A549 (cell line): ENCODE results near the gene POLR1C. TPM values are rescaled to one million over a fixed set of nuclear protein-coding genes. Genes with fewer than 3 reads are reported as not detected.

Experiments
- ATAC-seq, 2 experiments: fragments of 200-7000 bp in 1 of 2; fragments of >200 bp in 1 of 2; cut with Nextera tagmentation in 1 of 2; cut with Tn5 transposase in 1 of 2; 3 replicates each; pipeline versions ENCODE4 v1.8.0 to v1.9.1; 2018 to 2020; ENCODE audit warnings: mild to moderate bottlenecking in 1 of 2, moderate library complexity in 1 of 2
- CTCF ChIA-PET: fragments of 300-600 bp; sonication (Branson Sonifier 250); formaldehyde crosslinking; extraction: SDS; loops from one replicate; lab custom pipeline; 2021; ENCODE audit warnings: antibody characterized with exemption, inconsistent platforms; lab: Yijun Ruan, JAX
- POLR2A ChIA-PET: fragments of 350-600 bp; formaldehyde crosslinking; extraction: SDS; loops from one replicate; lab custom pipeline; 2021; ENCODE audit warnings: antibody characterized with exemption, inconsistent platforms; lab: Yijun Ruan, JAX
- DNase-seq, 2 experiments: peaks; one replicate each; pipeline versions ENCODE4 v3.0.0 to v3.0.0-alpha.2; 2011 to 2016; ENCODE audit warnings: low read depth in 1 of 2, low spot score in 1 of 2
- FAIRE-seq: peaks from 2 replicates; lab custom pipeline; 2011; peaks lifted over from hg19 to GRCh38; lab: Jason Lieb, UNC
- H3K27ac ChIP-seq, 2 experiments: fragments of >200 bp; sonication (Bioruptor Twin); formaldehyde crosslinking; 3 replicates each; pipeline ENCODE4 v1.5.1; 2016 to 2017
- H3K4me1 ChIP-seq: fragments of >200 bp; sonication (Bioruptor Twin); formaldehyde crosslinking; 3 replicates; pipeline ENCODE4 v1.6.1; 2016
- H3K4me2 ChIP-seq: fragments of >200 bp; sonication (Bioruptor Twin); formaldehyde crosslinking; 3 replicates; pipeline ENCODE4 v1.6.1; 2016
- H3K4me3 ChIP-seq: fragments of >200 bp; sonication (Bioruptor Twin); formaldehyde crosslinking; 3 replicates; pipeline ENCODE4 v1.5.1; 2016
- H3K9me3 ChIP-seq: fragments of >200 bp; sonication (Bioruptor Twin); formaldehyde crosslinking; 3 replicates; pipeline ENCODE4 v1.6.1; 2016
- BHLHE40 ChIP-seq: IDR thresholded peaks from 2 replicates; pipeline ENCODE4 v1.6.1; 2012; ENCODE audit warnings: low read depth, low read length, inconsistent platforms
- CHD2 ChIP-seq: fragments of 150-350 bp; IDR thresholded peaks from 2 replicates; pipeline ENCODE4 v1.6.1; 2014; ENCODE audit warnings: low read length; ENCODE audit not compliant: partially characterized antibody
- GATA3 ChIP-seq: IDR thresholded peaks from 2 replicates; pipeline ENCODE4 v1.6.1; 2012; ENCODE audit warnings: borderline replicate concordance
- HEYL ChIP-seq: fragments of 250-450 bp; sonication (Bioruptor Pico); IDR thresholded peaks from 2 replicates; pipeline ENCODE4 v1.8.0; 2021; ENCODE audit warnings: mild to moderate bottlenecking, moderate library complexity
- HOXA7 ChIP-seq: fragments of 250-450 bp; sonication (Bioruptor Pico); IDR thresholded peaks from 2 replicates; pipeline ENCODE4 v1.5.0; 2020; ENCODE audit warnings: mild to moderate bottlenecking, moderate library complexity
- KDM1A ChIP-seq: fragments of 200-600 bp; sonication (generic); IDR thresholded peaks from 2 replicates; pipeline ENCODE4 v1.6.1; 2016; ENCODE audit warnings: low read depth, mild to moderate bottlenecking
- KDM5A ChIP-seq: fragments of 200-600 bp; sonication (generic); IDR thresholded peaks from 2 replicates; pipeline ENCODE4 v1.6.1; 2016; ENCODE audit warnings: antibody characterized with exemption, mild to moderate bottlenecking
- MAX ChIP-seq: IDR thresholded peaks from 2 replicates; pipeline ENCODE4 v1.6.1; 2012
- MAZ ChIP-seq: fragments of 150-350 bp; IDR thresholded peaks from 2 replicates; pipeline ENCODE4 v1.6.1; 2014; ENCODE audit warnings: antibody characterized with exemption, low read depth, low read length, borderline replicate concordance
- MYC ChIP-seq: IDR thresholded peaks from 2 replicates; pipeline ENCODE4 v1.6.1; 2012; ENCODE audit warnings: mild to moderate bottlenecking, inconsistent platforms, low read length, improper control_type of control experiment, borderline replicate concordance
- PHF8 ChIP-seq: fragments of 200-600 bp; sonication (generic); IDR thresholded peaks from 2 replicates; pipeline ENCODE4 v1.6.1; 2016; ENCODE audit warnings: low read depth, mild to moderate bottlenecking, antibody characterized with exemption, moderate library complexity, borderline replicate concordance
- POLR2AphosphoS2 ChIP-seq: conservative IDR thresholded peaks from 2 replicates; pipeline ENCODE4 v1.6.1; 2012; ENCODE audit warnings: low read length, improper control_type of control experiment, inconsistent platforms
- RARB ChIP-seq: fragments of 250-450 bp; sonication (Bioruptor Pico); IDR thresholded peaks from 2 replicates; pipeline ENCODE4 v1.8.0; 2021; ENCODE audit warnings: mild to moderate bottlenecking, moderate library complexity
- SMC3 ChIP-seq: fragments of >200 bp; sonication (Bioruptor Twin); formaldehyde crosslinking; IDR thresholded peaks from 3 replicates; pipeline ENCODE4 v1.6.1; 2018; ENCODE audit warnings: inconsistent platforms
- TP53 ChIP-seq: fragments of 250-450 bp; sonication (Bioruptor Pico); IDR thresholded peaks from 2 replicates; pipeline ENCODE4 v1.5.0; 2021; ENCODE audit warnings: mild to moderate bottlenecking, moderate library complexity
- ZC3H11A ChIP-seq: fragments of 450-650 bp; IDR thresholded peaks from 2 replicates; pipeline ENCODE4 v1.6.1; 2014; ENCODE audit warnings: antibody characterized with exemption, mild to moderate bottlenecking
- WGBS: methylation state at CpG from one replicate; pipeline ENCODE4 v1.1.6; 2017; ENCODE audit errors: missing lambda C conversion rate; 5-methylcytosine and 5-hydroxymethylcytosine counted together
- polyA plus RNA-seq, 4 experiments: library from polyadenylated mRNA; depleted of rRNA in 3 of 4; stranded (reverse); fragments of >200 nt; fragmentation: RNase III in 1 of 4; extraction: RNeasy Plus Mini Kit Qiagen cat#74134 plus additional on column Dnase treatment in 1 of 4; gene quantifications; 2 replicates in 3 of 4; 3 replicates in 1 of 4; pipeline ENCODE4 v1.2.3, GENCODE V29; 2011 to 2017
- TF ChIP-seq, protein P1 (sequence below): fragments of 150-350 bp; IDR thresholded peaks from 2 replicates; pipeline ENCODE4 v1.6.1; 2014; ENCODE audit warnings: low read depth, mild to moderate bottlenecking, low read length
- TF ChIP-seq, protein P2 (sequence below): fragments of 250-450 bp; sonication (Bioruptor Pico); IDR thresholded peaks from 2 replicates; pipeline ENCODE4 v1.5.0; 2021; ENCODE audit warnings: mild to moderate bottlenecking, moderate library complexity, borderline replicate concordance
- TF ChIP-seq, protein P3 (sequence below): IDR thresholded peaks from 2 replicates; pipeline ENCODE4 v1.6.1; 2012; ENCODE audit warnings: low read depth, borderline replicate concordance
- TF ChIP-seq, protein P4 (sequence below): IDR thresholded peaks from 2 replicates; pipeline ENCODE4 v1.6.1; 2012

POLR1C gene
- polyA plus RNA-seq, 2 of the 4 experiments (the other 2 are of a cell fraction): 48.5 to 63.1 TPM

GRCh38 chr6:43540507-43540906 is 23.6 kb downstream of the POLR1C start (continued):
- no peak for TF ChIP-seq KDM1A
- TF ChIP-seq MAX: no peak
- TF ChIP-seq MAZ: no peak

DNA sequence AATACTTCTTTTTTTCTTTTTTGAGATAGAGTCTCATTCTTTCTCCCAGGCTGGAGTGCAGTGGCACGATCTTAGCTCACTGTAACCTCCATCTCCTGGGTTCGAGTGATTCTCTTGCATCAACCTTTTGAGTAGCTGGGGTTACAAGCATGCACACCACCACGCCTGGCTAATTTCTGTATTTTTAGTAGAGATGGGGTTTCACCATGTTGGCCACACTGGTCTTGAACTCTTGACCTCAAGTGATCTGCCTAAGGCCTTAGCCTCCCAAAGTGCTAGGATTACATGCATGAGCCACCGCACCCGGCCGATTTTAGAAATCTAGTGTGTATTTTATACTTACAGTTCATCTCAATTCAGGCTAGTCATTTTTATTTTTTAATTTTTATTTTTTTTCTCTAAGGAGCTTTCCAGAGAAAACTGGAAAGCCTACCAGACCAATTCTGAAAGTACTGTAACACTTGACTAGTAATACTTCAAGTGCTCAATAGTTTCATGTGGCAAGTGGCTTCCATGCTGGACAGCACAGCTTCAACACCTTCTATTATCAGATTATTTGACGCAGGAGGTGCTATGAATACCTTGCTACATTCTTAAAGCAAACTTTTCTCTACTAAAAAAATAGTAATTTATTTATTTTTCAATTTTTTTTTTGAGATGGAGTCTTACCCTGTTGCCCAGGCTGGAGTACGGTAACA is 25.0 kb downstream of the POLR1C start:
- WGBS: 91% methylated on average over 8 of the region's 8 CpGs
- FAIRE-seq: no peak
- Histone ChIP-seq H3K27ac (no peak overlapping the region), H3K4me1 (no peaks in the 10 kb centered on the region), H3K9me3 (no peaks in the 10 kb centered on the region), H3K4me3 (no peak overlapping the region), H3K4me2 (no peak overlapping the region)
- CTCF ChIA-PET: interaction anchor here (1.0 kb wide), 1 partner anchor 9 kb away, joined by 3 read pairs; no protein-coding TSS in a partner anchor
- no peak for DNase-seq
- TF ChIP-seq BHLHE40 (no peak), SMC3 (no peak)
- TF ChIP-seq, all 56 proteins: peak for 0
- ATAC-seq: no peak
- POLR2A ChIA-PET: no interaction called here

DNA sequence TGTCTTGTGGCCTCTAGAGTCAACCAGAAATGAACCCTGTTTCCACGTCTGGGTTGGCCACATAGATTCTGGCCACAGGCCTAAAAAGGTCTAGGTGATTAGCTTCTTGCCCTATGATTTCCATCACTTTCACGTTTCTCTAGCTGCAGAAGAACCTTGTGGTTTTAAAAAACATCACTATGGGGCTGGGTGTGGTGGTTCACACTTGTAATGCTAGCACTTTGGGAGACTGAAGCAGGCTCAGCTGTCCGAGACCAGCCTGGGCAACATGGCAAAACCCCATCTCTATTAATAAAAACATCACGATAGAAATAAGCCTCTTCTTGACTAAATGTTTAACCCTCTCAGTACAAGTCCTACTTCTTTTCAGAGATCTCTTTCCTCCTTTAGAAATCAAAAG is 27.6 kb downstream of the POLR1C start:
- no peak overlapping the region for H3K4me2 ChIP-seq
- no peaks in the 10 kb centered on the region for H3K4me1 ChIP-seq
- CTCF ChIA-PET: interaction anchor here (0.7 kb wide), 1 partner anchor 12 kb away, joined by 3 read pairs; no protein-coding TSS in a partner anchor
- ATAC-seq (no peak), FAIRE-seq (no peak), DNase-seq (no peak)
- H3K9me3 ChIP-seq: no peaks in the 10 kb centered on the region
- POLR2A ChIA-PET: no interaction called here
- 84% methylated on average over 4 of the region's 4 CpGs for WGBS
- no peak overlapping the region for H3K4me3 ChIP-seq
- TF ChIP-seq RARB (CRISPR knock-in tag) (no peak), KDM5A (no peak), MAZ (no peak), CHD2 (no peak), MAX (no peak), POLR2AphosphoS2 (no peak), TP53 (CRISPR knock-in tag) (no peak), ZC3H11A (no peak), HOXA7 (no peak), MYC (no peak), HEYL (CRISPR knock-in tag) (no peak), GATA3 (no peak), PHF8 (no peak)
- TF ChIP-seq, protein P1, sequence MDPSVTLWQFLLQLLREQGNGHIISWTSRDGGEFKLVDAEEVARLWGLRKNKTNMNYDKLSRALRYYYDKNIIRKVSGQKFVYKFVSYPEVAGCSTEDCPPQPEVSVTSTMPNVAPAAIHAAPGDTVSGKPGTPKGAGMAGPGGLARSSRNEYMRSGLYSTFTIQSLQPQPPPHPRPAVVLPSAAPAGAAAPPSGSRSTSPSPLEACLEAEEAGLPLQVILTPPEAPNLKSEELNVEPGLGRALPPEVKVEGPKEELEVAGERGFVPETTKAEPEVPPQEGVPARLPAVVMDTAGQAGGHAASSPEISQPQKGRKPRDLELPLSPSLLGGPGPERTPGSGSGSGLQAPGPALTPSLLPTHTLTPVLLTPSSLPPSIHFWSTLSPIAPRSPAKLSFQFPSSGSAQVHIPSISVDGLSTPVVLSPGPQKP: no peak
- TF ChIP-seq, protein P2, sequence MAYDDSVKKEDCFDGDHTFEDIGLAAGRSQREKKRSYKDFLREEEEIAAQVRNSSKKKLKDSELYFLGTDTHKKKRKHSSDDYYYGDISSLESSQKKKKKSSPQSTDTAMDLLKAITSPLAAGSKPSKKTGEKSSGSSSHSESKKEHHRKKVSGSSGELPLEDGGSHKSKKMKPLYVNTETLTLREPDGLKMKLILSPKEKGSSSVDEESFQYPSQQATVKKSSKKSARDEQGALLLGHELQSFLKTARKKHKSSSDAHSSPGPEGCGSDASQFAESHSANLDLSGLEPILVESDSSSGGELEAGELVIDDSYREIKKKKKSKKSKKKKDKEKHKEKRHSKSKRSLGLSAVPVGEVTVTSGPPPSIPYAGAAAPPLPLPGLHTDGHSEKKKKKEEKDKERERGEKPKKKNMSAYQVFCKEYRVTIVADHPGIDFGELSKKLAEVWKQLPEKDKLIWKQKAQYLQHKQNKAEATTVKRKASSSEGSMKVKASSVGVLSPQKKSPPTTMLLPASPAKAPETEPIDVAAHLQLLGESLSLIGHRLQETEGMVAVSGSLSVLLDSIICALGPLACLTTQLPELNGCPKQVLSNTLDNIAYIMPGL (CRISPR knock-in tag): no peak
- TF ChIP-seq, protein P3, sequence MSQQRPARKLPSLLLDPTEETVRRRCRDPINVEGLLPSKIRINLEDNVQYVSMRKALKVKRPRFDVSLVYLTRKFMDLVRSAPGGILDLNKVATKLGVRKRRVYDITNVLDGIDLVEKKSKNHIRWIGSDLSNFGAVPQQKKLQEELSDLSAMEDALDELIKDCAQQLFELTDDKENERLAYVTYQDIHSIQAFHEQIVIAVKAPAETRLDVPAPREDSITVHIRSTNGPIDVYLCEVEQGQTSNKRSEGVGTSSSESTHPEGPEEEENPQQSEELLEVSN: no peak
- TF ChIP-seq, protein P4, sequence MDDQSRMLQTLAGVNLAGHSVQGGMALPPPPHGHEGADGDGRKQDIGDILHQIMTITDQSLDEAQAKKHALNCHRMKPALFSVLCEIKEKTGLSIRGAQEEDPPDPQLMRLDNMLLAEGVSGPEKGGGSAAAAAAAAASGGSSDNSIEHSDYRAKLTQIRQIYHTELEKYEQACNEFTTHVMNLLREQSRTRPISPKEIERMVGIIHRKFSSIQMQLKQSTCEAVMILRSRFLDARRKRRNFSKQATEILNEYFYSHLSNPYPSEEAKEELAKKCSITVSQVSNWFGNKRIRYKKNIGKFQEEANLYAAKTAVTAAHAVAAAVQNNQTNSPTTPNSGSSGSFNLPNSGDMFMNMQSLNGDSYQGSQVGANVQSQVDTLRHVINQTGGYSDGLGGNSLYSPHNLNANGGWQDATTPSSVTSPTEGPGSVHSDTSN: no peak
- TF ChIP-seq, all 56 proteins: peak for 0
- H3K27ac ChIP-seq: no peak overlapping the region
